Measurements from ENCODE around the gene OSMR.

- TF ChIP-seq FOXM1 (IDR thresholded peaks at IDR 0.05; ENCODE audit: low read depth), result no peak
- TF ChIP-seq RCOR1 (IDR thresholded peaks at IDR 0.05; ENCODE audit: low read length), result no peak
- no peak for TF ChIP-seq RAD21 (IDR thresholded peaks at IDR 0.05; ENCODE audit: low read length)
- no peak for TF ChIP-seq NRF1 (IDR thresholded peaks at IDR 0.05; ENCODE audit: low read depth, low read length)
- no peak for TF ChIP-seq CTCF (IDR thresholded peaks at IDR 0.05)
- TF ChIP-seq EP300 (IDR thresholded peaks at IDR 0.05; ENCODE audit: borderline replicate concordance in 1 of 2, low read depth in 1 of 2, low read length in 1 of 2), result no peak
Observed at GRCh38 chr5:38854907-38855306, 9.1 kb downstream of the OSMR start.

Data from SK-N-SH (cell line).